Activated T-cell treated with anti-CD3 and anti-CD28 coated beads for 48 hours (primary cell): Measurements from ENCODE around the gene CNKSR2.

ENCODE experiments used
- DNase-seq: peaks from one replicate; pipeline ENCODE4 v3.0.0-alpha.2; 2020; ENCODE audit warnings: low read depth

Gene CNKSR2

DNA sequence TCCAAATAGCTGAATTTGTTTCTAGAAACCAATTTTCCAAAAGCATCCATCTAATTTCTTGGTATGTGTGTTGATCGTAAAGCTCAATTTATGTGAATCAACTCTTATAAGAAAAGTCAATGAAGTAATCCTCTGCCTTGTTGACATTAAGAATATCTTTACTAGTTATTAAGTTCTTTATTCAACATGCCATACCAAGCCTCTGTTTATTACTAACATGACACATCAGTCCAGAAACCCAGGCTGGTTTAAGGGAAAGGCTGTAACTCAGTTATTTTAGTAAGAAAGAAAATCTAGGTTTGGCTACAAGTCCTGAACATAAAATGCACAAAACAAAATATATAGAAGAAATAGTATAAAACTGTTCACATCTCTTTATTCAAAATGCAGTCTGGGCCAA lies 235.9 kb downstream of the CNKSR2 start:
- no peak for DNase-seq

DNA sequence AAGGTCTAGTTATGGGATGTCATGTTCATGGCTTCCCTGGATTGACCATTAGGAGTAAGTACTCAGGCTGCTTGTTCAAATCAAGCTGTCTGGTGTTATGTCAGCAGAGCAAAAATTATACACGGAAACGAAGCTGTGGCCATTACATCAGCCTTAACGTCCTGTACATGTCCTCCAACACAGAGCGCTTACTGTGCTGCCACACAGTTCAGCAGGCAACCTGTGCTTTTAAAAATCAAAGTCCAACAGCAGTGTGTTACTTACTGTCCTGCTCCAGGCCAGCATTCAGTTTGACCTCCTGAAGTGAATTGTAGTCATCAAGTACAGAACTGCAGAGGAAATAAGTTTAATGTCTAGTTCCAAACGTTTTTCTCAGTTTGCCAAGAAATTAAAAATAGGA lies 237.9 kb downstream of the CNKSR2 start:
- DNase-seq: no peak

DNA sequence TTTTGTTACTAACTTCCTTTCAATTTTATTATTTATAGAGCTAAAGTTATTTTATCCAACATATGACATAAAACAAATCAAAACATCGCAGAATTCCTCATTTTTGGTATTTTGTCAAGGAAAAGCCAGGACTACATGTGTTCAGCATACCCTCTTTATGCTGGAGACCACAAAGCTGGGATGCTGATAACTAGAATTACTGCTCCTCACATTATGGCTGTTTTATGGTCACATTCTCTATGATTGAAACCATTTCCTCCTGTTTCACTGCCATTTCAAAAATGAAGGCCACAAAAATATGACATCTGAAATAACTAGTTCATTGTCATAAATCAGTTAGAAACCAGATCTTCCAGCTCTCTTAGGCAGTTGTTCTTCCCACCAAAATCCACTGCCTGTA lies 242.2 kb downstream of the CNKSR2 start:
- DNase-seq: no peak

DNA sequence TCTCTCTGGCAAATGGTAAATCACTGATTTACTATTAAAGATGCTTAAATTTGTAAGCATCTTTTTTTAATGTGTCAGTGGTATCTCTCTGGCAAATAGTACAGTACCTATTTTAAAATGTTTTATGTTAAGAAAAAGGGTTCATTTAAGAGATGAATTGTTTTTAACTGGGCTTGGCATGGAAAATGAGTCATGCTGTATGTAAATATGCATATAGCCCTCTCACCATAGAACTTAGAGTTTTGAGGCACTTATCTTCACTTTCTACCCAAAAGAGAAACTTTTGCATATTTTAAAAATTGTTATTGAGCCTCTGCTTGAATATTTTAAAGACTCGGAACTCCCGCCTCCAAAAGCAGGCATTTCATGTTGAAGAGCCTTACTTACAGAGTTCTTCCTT lies 246.0 kb downstream of the CNKSR2 start:
- no peak for DNase-seq

DNA sequence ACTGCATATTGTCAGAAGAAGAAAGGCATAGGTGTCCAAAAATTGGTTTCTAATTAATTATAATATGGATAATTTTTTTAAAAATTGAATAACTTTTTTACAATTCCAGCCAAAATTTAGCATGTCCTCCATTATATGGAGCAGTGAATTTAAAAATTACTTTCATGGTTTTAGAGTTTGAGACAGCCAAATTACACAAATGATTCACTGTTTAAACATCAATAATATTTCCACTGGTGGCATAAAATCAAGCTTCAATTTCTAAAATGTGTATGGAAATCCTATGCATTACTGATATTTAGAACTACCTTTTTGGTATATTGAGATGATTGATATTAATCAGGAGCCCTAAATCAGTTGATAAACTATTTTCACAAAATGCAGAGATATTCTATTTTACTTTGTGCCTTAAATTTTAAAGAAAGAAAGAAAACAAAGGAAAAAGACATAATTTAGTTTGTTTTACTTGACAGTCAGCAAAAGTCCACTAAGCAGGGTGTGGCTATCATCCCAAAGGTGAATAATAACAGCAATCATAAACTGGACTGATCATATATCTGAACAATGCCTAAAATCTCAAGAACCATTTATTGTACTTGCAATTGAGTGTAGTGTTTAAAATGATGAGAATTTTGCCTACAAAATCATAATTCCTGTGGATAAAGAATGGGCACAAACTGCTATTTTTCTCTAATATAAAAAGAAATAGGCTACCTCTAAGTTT lies 249.7 kb downstream of the CNKSR2 start:
- no peak for DNase-seq

DNA sequence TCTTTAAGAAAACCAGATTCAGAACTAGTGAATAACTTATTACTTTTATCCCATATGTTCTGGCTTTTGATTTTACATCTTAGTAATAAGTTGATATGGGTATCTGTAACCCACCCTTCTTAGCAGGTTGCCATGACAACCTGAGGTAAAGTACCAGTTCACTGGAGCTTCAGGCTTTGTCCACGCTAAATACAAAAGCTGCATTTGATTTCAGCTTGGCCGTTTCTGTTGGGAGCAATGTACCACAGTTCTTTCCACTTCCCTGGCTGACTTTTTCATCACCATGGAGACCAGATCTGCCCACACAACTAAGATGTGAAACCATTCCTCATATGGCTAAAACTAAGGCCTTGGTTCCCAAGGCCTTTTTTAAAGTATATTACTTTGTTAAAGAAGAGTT lies 257.8 kb downstream of the CNKSR2 start:
- no peak for DNase-seq

DNA sequence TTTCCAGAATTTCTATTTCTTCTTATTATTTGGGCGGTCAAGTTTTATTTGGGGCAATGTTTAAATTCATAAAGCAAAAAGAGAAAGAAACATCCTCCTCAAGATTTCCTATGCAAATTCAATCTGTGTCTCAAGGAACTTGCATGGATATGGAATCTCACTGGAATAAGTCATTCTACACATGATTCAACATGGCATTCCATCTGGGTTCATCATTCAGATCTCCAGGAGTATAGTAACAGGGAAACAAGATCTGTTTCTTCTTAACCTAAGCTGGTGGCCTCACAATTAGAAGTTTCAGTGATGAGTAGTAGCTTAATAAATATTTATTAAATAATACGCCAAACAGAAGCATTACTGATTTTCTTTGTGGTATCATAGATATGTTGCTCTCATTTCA lies 264.1 kb downstream of the CNKSR2 start:
- no peak for DNase-seq

DNA sequence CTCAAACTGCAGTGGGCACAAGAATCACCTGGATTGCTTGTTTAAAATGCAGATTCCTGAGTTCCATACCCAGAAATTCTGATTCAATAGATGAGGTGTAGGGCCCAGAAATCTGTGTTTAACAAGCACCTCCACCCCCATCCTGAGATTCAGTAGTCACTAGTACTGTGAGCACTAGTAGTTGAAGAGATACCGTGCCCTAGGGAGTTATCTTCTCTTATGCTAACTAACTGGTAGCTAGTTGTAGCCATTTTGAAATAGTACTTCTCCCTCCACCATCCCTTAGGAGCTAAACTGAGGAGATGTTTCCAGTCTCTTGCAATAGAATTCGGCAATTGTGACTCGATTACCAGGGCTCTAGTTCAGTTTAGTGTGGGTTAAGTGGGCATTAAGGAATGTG lies 265.6 kb downstream of the CNKSR2 start:
- no peak for DNase-seq

DNA sequence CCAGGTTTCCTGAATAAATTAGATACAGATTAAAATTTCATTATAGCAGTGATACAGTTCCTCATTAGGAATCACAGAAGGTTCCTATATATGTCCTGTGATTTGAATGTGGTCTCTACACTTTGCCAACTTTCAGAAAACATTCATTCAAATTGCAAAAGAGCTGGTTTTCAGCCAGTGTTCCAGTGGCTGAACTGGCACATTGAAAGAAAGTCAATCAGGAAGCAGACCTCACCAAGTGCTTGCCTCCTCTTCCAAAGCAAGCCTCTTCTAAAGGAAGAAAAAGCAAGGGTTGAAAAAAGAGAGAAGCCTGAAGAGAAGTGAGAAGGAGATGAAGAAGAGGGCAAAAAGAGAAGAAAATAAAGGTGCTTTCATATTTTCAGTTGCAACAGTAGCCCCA lies 271.2 kb downstream of the CNKSR2 start:
- DNase-seq: no peak

DNA sequence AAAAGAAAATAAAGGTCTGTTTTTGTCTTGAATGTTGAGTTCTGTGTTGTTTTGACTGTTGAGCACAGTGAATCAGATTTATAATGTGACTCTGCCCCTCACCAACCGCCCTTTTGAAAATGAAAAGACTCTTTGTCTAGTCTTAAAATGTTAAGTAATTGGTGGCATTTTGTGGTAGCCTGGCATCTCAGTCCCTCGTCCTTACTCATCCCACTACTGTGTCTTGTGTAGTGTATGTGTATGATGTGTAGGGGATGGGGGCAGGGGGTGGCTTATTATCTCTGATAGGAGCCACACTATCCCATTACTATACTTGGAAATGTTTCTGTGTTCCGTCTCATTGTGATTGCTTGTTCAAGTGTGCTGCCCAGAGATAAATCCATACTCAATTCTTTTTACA lies 271.7 kb downstream of the CNKSR2 start:
- DNase-seq: no peak

DNA sequence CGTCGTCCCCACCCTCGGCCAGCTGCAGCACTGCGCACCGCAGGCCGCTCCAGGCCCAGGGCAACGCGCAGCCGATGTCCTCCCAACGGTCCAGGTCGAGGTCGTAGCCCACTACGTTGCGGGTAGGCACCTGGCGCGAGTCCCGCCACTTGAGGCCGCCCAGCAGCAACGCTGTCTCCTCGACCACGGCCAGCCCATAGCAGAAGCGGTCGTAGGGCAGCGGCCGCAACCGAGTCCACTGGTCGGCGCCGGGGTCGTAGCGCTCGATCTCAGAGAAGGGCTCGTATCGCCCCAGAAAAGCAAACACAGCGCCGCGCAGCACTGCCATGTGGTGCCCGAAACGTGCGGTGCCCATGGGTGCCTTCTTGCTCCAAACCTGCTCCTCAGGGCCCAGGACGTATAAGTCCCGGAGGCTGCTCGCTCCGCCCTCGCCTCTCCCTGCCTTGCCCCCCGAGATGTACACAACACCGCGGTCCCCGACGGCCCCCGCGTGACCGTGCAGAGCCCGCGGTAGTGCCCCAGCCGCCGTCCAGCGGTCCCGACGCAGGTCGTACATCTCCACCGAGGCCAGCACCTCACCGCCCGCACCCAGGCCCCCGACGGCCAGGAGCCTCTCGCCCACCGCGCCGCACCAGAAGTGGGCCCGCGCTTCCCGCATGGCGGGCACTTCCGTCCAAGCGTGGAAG lies 281.8 kb downstream of the CNKSR2 start:
- DNase-seq: no peak

DNA sequence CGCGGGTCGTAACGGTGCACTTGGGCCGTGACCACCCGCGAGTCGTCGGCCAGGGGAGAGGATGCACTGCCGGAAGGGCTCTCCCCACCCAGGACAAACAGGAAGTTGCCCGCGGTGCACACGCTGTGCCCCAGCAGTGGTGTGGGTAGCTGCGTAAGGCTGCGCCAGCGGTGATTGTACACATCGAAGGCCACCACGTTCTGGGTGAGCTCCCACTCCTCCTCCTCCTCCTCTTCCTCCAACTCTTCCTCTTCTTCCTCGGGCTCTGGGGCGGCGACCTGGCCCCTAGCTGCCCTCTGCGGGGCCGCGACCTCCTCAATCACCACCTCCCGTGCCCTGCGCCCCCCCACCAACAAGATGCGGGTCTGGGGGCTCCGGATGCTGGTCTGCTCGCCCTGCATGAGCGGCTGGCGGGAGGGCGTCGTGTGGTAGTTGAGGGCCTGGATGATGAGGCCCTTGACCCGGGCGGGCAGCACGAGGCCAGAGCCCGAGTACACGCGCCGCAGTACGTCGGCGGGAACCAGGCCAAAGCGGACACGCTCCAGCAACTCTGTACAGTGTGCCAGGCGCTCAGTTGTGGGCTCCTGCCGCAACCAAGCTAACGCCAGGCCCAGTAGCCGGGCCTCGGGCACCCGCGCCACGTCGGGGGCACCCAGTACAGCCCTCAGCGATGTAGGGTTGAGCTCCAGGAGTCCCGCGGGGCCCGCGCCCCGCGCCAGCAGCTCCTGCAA lies 282.5 kb downstream of the CNKSR2 start:
- DNase-seq: no peak

DNA sequence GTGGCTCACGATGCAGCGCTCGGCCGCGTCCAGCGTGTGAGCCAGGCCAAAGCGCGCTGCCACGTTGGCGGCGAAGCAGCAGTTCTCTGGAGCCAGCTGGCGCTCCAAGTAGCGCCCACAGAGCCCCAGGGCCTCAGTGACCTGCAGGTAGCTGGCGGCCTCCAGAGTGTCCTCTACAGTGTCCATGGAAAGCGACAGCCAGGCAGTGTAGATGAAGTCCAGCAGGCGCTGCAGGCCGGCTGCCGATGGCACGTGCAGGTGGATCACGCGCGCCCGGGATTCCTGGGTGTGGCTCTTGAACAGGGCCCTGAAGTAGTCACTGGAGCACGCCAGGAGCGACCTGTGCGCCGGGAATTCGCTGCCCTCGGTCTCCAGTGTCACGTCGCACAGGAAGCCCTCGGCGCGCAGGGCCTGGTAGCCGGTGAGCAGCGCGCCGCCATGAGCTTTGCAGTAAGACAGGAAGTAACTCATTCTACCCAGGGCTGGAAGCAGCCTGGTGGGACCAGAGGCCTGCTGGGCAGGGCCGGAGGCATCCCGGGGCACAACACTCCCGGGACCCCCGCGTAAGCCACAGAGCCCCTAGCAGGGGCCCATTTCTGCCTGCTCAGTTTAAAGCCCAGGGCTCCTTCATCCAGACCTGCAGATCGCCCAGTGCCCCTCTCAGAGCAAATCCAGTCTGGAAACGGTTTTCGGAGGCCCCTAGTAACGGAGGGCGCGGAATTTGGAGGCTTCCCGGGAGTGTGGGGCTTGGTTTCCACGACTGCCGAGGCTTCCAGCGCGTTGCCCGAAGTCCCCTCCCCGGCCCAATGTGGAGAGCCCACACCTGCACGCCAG lies 283.3 kb downstream of the CNKSR2 start:
- no peak for DNase-seq

DNA sequence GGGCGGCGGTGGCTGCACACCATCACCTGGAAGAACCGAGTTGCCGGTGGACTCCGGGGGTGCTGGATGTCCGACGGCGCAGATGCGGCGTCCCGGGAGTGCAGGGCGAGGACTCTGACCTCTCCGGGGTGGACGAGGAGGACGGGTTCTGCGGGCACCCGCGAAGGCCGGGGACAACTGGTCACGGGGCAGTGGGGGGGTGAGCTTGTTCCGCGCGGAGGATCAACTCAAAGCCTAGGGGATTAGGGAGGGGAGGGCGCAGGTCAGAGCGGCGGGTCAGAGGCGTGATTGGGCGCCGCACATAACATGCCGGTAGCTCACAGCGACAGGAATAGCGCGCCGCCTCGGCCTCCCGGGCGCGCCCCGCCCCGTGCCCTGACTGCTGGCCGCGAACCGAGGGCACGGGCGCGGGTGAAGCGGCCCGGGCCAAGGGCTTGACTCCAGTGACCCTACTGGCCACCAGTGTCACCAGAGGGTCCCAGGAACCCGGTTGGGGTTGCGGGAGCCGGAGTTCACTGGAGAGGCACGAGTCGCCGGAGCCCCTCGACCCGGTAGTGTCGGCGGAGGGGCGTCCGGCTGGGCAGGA lies 284.0 kb downstream of the CNKSR2 start, which contains the start of gene KLHL34:
KLHL34 (minus strand) TSS at position 179 of the 586 bp plus-strand sequence. CDS start 542 bp downstream, outside the sequence.
- DNase-seq: no peak

DNA sequence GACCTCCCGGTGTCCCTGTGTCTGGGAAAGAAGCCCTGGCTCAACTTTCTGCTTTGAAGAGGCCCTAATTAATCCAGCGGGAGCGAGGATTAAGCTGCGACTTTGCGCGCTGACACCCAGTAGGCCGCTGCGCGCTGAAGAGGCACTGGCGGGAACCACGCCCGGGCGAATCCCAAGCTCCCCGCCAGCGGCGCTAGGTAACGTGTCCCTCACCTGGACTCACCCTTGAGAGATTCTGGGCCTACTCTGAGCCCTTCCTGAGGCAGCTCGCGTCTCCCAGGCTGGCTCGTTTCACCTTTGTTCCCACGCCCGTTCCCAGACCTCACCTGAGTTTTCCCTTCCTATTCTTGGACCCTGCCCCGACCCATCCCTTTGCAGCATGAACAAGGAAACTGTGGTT lies 284.5 kb downstream of the CNKSR2 start:
- DNase-seq: no peak

DNA sequence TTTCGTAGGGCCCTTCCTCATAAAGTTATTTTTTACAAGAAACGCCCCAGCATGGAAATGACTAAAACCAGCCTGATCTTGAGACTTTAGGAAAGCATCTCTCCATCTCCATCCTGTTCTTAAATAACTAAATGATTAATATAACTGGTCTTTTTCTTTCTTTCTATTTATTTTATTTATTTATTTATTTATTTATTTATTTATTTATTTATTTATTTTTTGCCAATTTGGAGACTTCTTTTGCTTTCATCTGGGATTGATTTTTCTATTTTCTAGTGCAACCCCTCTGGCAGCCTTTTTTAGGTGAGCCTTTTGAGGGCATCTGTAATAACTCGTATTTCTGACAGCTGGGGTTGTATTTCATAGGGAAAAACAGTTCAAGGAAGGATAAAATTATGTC lies 285.1 kb downstream of the CNKSR2 start:
- DNase-seq: no peak

DNA sequence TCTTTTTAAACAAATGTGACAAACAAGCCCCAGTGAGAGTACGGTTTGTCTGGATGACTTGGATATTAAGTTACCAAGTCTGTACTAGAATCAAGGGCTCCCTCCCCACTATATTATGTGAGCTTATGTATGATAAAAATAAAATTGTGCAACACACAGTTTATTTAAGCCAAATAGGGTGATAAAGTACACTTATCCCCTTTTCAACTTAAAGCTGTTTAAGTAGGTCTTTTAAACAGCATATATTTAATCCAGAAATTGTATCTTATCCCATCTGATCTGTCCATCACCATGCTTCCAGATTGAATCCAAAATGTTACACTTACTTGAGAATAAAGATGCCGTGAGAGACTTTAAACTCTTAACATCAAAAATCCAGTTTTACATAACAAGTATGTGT lies 285.9 kb downstream of the CNKSR2 start:
- DNase-seq: no peak

DNA sequence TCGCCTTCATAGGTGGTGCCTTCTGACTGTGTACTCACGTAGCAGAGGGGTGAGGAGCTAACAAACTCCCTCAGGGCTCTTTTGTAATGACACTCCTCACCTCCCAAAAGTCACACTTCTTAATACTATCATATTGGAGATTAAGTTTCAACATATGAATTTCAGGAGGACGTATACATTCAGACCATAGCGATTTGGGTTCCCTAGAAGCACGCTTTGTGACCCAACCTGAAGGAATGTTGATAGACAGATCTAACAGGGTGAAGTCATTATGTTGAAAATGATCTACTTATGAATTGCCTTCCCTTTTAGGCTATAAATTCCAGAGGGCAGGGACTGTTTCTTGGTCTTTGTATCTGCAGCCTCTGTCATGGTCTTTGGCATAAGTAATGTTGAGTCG lies 287.1 kb downstream of the CNKSR2 start:
- no peak for DNase-seq

DNA sequence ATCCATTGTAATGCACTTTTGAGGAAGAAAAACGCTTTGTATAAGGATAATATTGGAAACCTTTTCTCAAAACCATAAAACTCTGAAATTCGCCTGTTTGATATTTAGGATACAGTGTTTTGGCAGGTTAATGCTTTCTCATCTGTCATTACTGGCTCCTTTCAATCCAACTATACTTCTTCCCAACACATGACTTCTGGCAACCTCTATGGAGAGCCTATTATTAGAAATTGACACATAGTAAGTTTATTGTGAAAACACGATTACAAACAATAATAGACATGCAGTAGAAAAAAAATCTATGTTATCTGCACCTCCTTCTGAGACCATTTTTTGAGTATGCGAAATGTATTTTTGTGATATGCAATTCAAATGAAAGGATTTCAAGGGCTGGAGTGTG lies 288.5 kb downstream of the CNKSR2 start:
- no peak for DNase-seq

DNA sequence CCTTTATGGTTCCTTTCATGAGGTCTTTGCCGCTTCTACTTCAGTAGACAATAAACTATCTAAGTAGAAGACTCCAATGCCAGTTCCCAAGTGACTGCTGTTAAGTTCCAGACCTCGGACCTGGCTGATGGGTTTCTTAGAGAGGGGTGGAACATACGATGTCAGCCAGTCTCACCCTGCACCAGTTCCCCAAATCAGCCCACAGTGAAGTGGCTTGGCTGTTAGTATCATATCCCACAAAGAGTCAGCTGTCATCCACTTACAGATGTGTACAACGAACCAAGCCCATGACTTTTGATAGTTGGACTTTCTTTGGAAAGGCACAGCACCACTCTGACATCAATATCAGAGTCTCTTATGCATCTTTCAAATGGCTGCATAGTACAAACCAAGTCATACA lies 292.0 kb downstream of the CNKSR2 start:
- DNase-seq: no peak

DNA sequence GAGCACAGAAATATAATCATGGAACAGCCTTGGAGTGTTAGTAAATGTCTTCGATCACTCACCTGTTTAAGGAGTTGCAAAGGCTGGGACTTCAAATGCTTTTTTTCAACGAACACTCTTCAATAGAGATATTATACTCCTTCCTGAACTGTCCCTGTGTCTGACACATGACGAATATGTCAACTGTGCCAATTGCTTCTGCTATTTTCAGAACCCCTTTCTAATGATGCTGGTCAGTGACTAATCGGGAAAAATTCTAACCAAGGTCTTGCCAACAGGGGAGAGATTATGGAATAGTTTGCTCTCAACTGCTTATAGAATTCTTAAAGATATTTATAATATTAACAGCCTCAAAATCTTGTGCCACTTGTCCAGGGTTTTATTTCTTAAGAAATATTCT lies 292.5 kb downstream of the CNKSR2 start:
- no peak for DNase-seq
